HAP-1 (cell line): ENCODE results near the gene TUT7.
A peak's percentile ranks its signal among the peaks of the same experiment; 100 is the strongest.

ENCODE experiments used
- DNase-seq, 2 experiments: peaks; one replicate each; pipeline ENCODE4 v3.0.0-alpha.2; 2016 to 2020; ENCODE audit warnings: low spot score in 2 of 2
- H3K27me3 ChIP-seq: fragments of 250-450 bp; sonication (Bioruptor Pico); 2 replicates; pipeline ENCODE4 v1.5.1; 2020; ENCODE audit warnings: low read depth, mild to moderate bottlenecking, moderate library complexity
- H3K36me3 ChIP-seq: fragments of 250-450 bp; sonication (Bioruptor Pico); replicated peaks from 2 replicates; pipeline ENCODE4 v1.5.1; 2020; ENCODE audit warnings: mild to moderate bottlenecking
- H3K4me1 ChIP-seq: fragments of 250-450 bp; sonication (Bioruptor Pico); 2 replicates; pipeline ENCODE4 v1.5.1; 2020; ENCODE audit warnings: mild to moderate bottlenecking
- H3K4me3 ChIP-seq: fragments of 250-450 bp; sonication (Bioruptor Pico); 2 replicates; pipeline ENCODE4 v1.5.1; 2020; ENCODE audit warnings: mild to moderate bottlenecking, moderate library complexity
- H3K9me3 ChIP-seq: fragments of 250-450 bp; sonication (Bioruptor Pico); 2 replicates; pipeline ENCODE4 v1.5.1; 2020; ENCODE audit warnings: mild to moderate bottlenecking, moderate library complexity
- in situ Hi-C: fragments of 300-500 bp; cut with MboI; formaldehyde crosslinking; loops from 3 replicates; pipeline ENCODE4 v1.14.3; 2020; ENCODE audit warnings: low sequenced_read_pairs, inconsistent platforms, mixed read lengths

TUT7 gene

GRCh38 chr9:86253577-86253976, 100.6 kb downstream of the TUT7 start:
- no peaks in the 10 kb centered on the region for H3K27me3 ChIP-seq
- no peaks in the 10 kb centered on the region for H3K36me3 ChIP-seq
- no peaks in the 10 kb centered on the region for H3K9me3 ChIP-seq
- no peak for DNase-seq
- no peak overlapping the region for H3K4me3 ChIP-seq
- in situ Hi-C loops, result no loop called here
- H3K4me1 ChIP-seq, result no peaks in the 10 kb centered on the region

- no peak overlapping the region for H3K4me3 ChIP-seq
- H3K27me3 ChIP-seq, result no peaks in the 10 kb centered on the region
- in situ Hi-C loops, result no loop called here
- H3K9me3 ChIP-seq, result no peaks in the 10 kb centered on the region
- H3K36me3 ChIP-seq, result no peaks in the 10 kb centered on the region
- H3K4me1 ChIP-seq, result no peaks in the 10 kb centered on the region
- DNase-seq, result no peak
Observed at GRCh38 chr9:86252870-86253269, 101.3 kb downstream of the TUT7 start.

- H3K4me1 ChIP-seq, result peaks cover 15% of the 10 kb centered on the region
- H3K4me3 ChIP-seq, result no peak overlapping the region
- no peaks in the 10 kb centered on the region for H3K9me3 ChIP-seq
- no peaks in the 10 kb centered on the region for H3K36me3 ChIP-seq
- DNase-seq, result no peak
- in situ Hi-C loops, result no loop called here
- no peaks in the 10 kb centered on the region for H3K27me3 ChIP-seq
Observed at GRCh38 chr9:86250123-86250522, 104.1 kb downstream of the TUT7 start.

- DNase-seq, result no peak
- Histone ChIP-seq H3K4me3 (no peak overlapping the region), H3K36me3 (no peaks in the 10 kb centered on the region), H3K4me1 (peaks cover 15% of the 10 kb centered on the region), H3K9me3 (no peaks in the 10 kb centered on the region), H3K27me3 (no peaks in the 10 kb centered on the region)
- in situ Hi-C loops, result loop anchor here (25.0 kb wide), 1 partner anchor 211 kb away; no protein-coding TSS in a partner anchor
Observed at GRCh38 chr9:86248746-86249145, 105.5 kb downstream of the TUT7 start.

GRCh38 chr9:86246752-86247161, 107.5 kb downstream of the TUT7 start:
- Histone ChIP-seq H3K36me3 (no peaks in the 10 kb centered on the region), H3K4me1 (peaks cover 15% of the 10 kb centered on the region), H3K4me3 (peak overlapping the region; percentile 4; the same call in 1 of the 2 replicates), H3K27me3 (no peaks in the 10 kb centered on the region), H3K9me3 (no peaks in the 10 kb centered on the region)
- in situ Hi-C loops, result loop anchor here (25.0 kb wide), 1 partner anchor 209 kb away; no protein-coding TSS in a partner anchor
- peak in 1 of 2 experiments; percentile 81 for DNase-seq

- Histone ChIP-seq H3K9me3 (no peaks in the 10 kb centered on the region), H3K4me1 (peaks cover 14% of the 10 kb centered on the region), H3K27me3 (no peaks in the 10 kb centered on the region), H3K4me3 (no peak overlapping the region), H3K36me3 (no peaks in the 10 kb centered on the region)
- no peak for DNase-seq
- in situ Hi-C loops, result loop anchor here (25.0 kb wide), 1 partner anchor 205 kb away; no protein-coding TSS in a partner anchor
Observed at GRCh38 chr9:86242071-86242470, 112.1 kb downstream of the TUT7 start.

- H3K4me1 ChIP-seq, result peaks cover 6% of the 10 kb centered on the region
- H3K27me3 ChIP-seq, result no peaks in the 10 kb centered on the region
- H3K36me3 ChIP-seq, result no peaks in the 10 kb centered on the region
- no peak for DNase-seq
- in situ Hi-C loops, result loop anchor here (25.0 kb wide), 1 partner anchor 204 kb away; no protein-coding TSS in a partner anchor
- H3K9me3 ChIP-seq, result no peaks in the 10 kb centered on the region
- no peak overlapping the region for H3K4me3 ChIP-seq
Observed at GRCh38 chr9:86241216-86241615, 113.0 kb downstream of the TUT7 start.

- Histone ChIP-seq H3K4me3 (no peak overlapping the region), H3K4me1 (no peaks in the 10 kb centered on the region), H3K27me3 (no peaks in the 10 kb centered on the region), H3K36me3 (no peaks in the 10 kb centered on the region), H3K9me3 (no peaks in the 10 kb centered on the region)
- in situ Hi-C loops, result loop anchor here (25.0 kb wide), 1 partner anchor 202 kb away; no protein-coding TSS in a partner anchor
- DNase-seq, result no peak
Observed at GRCh38 chr9:86238861-86239770, 115.1 kb downstream of the TUT7 start.
